Ramos (cell line): Measurements from ENCODE around the gene ATP6V1C2.

Experiments
- in situ Hi-C: fragments of 300-500 bp; cut with MboI; formaldehyde crosslinking; loops from one replicate; pipeline ENCODE4 v1.14.3; 2022; ENCODE audit warnings: low sequenced_read_pairs; ENCODE audit not compliant: unreplicated experiment

The ATP6V1C2 gene

DNA sequence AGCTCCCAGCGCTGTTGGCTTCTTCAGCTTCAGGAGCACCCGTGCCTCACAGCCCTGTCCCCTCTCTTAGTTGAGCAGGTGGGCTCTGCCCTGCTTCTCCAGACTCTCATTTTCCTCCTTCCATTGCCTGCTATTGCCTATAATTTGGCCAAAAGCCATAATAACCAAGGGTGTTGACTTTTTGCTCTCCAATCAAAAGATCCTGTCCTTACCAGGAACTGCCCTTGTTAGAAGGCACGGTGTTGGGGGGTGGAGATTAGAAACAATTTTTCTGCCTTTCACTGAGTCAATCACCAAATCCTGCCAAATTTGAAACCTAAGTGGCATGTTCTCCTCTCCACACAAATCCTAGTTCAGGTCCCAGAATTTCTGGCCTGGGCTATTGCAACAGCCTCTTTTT lies 107.9 kb downstream of the ATP6V1C2 start:
- in situ Hi-C loops: loop anchor here (25.0 kb wide), 2 partner anchors 608 to 758 kb away; no protein-coding TSS in a partner anchor

DNA sequence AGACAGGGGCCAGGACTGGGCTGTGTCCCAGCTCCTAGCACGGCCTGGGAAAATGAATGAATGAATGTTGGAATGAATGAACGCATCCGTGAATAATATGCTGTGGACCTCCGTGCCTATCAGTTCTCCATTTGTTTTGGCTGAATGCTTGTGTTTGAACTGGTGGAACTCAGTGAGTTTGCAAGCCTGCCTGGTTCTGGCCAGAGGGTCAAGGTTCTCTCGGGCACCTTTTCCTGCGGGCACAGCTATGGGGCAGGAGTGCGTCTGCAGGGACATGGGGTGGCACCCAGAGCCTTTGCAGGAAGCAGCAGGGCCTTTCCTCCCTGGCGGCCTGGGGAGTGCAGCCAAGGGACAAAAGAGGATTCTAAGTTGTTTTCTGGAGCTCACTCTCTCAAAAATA lies 108.8 kb downstream of the ATP6V1C2 start:
- in situ Hi-C loops: loop anchor here (25.0 kb wide), 2 partner anchors 607 to 757 kb away; no protein-coding TSS in a partner anchor

GRCh38 chr2:10830641-10831399 lies 109.4 kb downstream of the ATP6V1C2 start:
- in situ Hi-C loops: loop anchor here (25.0 kb wide), 2 partner anchors 606 to 756 kb away; no protein-coding TSS in a partner anchor

- in situ Hi-C loops: loop anchor here (25.0 kb wide), 2 partner anchors 606 to 756 kb away; no protein-coding TSS in a partner anchor
These were observed 110.1 kb downstream of the ATP6V1C2 start for GRCh38 chr2:10831400-10831985.

DNA sequence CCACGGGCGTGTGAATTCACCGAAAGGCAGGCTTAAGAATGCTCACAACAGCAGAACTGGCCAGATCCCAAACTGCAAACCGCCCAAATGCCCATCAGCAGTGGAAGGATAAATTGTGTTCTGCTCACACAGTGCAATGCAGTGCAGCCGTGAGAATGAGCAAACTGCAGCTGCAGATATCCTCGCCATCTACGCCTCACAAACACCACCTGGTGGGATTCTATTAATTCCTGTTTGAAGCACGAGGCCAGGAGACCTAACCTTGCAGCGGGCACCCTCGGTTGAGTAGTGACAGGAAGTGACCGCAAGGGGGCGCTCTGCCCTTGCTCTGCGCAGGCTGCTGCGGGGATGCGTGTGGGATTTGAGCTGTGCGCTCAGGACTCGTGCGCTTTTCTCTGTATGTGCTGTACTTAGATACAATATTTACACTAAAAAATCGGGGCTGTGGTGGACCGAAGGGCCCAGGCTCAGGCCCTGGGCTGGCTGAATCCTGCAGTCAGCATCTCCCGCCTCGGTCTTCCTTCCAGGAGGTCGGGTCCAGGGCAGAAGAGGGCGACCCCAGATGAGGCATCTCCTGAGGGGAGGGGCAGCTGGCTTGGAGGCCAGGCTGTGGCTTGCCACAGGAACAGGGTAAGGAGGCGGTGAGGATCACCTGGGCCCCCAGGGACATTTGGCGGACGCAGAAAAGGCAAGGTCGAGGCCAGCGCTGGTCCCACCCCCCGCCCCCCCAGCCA lies 110.9 kb downstream of the ATP6V1C2 start:
- in situ Hi-C loops: loop anchor here (25.0 kb wide), 2 partner anchors 605 to 755 kb away; no protein-coding TSS in a partner anchor

DNA sequence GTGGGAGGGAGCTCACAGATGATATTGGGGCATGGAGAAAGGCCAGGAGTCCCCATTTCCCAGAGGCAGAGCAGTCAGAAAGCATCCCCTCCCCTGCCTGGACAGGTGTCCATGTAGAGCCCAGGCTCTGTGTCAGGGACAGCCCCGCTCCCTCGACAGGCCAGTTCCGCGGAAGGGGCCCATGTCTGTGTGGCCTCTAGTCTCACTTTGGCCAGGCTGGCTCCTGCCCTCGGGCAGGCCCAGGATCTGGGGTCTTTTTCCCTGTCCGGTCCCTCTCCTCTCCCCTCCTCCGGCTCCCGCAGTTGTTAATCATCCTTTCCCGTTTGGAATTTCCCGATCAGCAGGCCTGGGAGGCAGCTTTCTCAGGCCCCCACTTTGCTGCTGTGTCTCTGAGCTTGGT lies 111.6 kb downstream of the ATP6V1C2 start:
- in situ Hi-C loops: loop anchor here (25.0 kb wide), 2 partner anchors 604 to 754 kb away; no protein-coding TSS in a partner anchor

- in situ Hi-C loops: loop anchor here (25.0 kb wide), 2 partner anchors 603 to 753 kb away; no protein-coding TSS in a partner anchor
These were observed 112.7 kb downstream of the ATP6V1C2 start for GRCh38 chr2:10834068-10834655.
